ENCODE results near the gene RBM48.

- TF ChIP-seq, protein P1, sequence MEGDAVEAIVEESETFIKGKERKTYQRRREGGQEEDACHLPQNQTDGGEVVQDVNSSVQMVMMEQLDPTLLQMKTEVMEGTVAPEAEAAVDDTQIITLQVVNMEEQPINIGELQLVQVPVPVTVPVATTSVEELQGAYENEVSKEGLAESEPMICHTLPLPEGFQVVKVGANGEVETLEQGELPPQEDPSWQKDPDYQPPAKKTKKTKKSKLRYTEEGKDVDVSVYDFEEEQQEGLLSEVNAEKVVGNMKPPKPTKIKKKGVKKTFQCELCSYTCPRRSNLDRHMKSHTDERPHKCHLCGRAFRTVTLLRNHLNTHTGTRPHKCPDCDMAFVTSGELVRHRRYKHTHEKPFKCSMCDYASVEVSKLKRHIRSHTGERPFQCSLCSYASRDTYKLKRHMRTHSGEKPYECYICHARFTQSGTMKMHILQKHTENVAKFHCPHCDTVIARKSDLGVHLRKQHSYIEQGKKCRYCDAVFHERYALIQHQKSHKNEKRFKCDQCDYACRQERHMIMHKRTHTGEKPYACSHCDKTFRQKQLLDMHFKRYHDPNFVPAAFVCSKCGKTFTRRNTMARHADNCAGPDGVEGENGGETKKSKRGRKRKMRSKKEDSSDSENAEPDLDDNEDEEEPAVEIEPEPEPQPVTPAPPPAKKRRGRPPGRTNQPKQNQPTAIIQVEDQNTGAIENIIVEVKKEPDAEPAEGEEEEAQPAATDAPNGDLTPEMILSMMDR (IDR thresholded peaks at IDR 0.05): no peak
- no peak for TF ChIP-seq POLR2A (IDR thresholded peaks at IDR 0.05)
Observed at GRCh38 chr7:92586403-92586802, 57.8 kb downstream of the RBM48 start.

Data from uterus (tissue), 2 donors.